Heart left ventricle (tissue), 16 donors: ENCODE measurements around the gene PLSCR1. TPM values are rescaled to one million over a fixed set of nuclear protein-coding genes. Genes with fewer than 3 reads are reported as not detected.
A peak's percentile ranks its signal among the peaks of the same experiment; 100 is the strongest.

Experiments
- ATAC-seq, 4 donors: fragments of 200-7000 bp; cut with Tn5 transposase; one replicate each; pipeline ENCODE4 v1.9.1; 2020 to 2022; ENCODE audit warnings: moderate library complexity in 4 of 4, mild to moderate bottlenecking in 3 of 4, moderate number of reproducible peaks in 1 of 4
- DNase-seq, 5 donors: peaks; one replicate each; pipeline ENCODE4 v3.0.0-alpha.2; 2020
- H3K27ac ChIP-seq, 12 donors: fragments of 200-600 bp; sonication (generic) in 4 of 12; one replicate each; pipeline versions ENCODE4 v1.5.0 to v1.8.0; 2016 to 2022; ENCODE audit warnings: mild to moderate bottlenecking in 2 of 12
- H3K27me3 ChIP-seq, 9 donors: fragments of 200-600 bp; sonication (generic) in 2 of 9; one replicate each; pipeline versions ENCODE4 v1.5.1 to v1.8.0; 2016 to 2022; ENCODE audit warnings: mild to moderate bottlenecking in 3 of 9
- H3K36me3 ChIP-seq, 9 donors: fragments of 200-600 bp; sonication (generic) in 2 of 9; one replicate each; pipeline versions ENCODE4 v1.5.0 to v1.8.0; 2018 to 2022; ENCODE audit warnings: mild to moderate bottlenecking in 2 of 9
- H3K4me1 ChIP-seq, 12 donors: fragments of 200-600 bp; sonication (generic) in 4 of 12; one replicate each; pipeline versions ENCODE4 v1.5.0 to v1.8.0; 2016 to 2022; ENCODE audit warnings: mild to moderate bottlenecking in 3 of 12
- H3K4me3 ChIP-seq, 12 donors: fragments of 200-600 bp; sonication (generic) in 4 of 12; one replicate each; pipeline versions ENCODE4 v1.5.0 to v1.8.0; 2017 to 2022; ENCODE audit warnings: mild to moderate bottlenecking in 9 of 12, moderate library complexity in 4 of 12
- H3K9me3 ChIP-seq, 12 donors: fragments of 200-600 bp; sonication (generic) in 4 of 12; one replicate each; pipeline versions ENCODE4 v1.5.0 to v1.8.0; 2016 to 2022; ENCODE audit warnings: mild to moderate bottlenecking in 1 of 12
- CTCF ChIP-seq, 12 donors: fragments of 200-600 bp; sonication (generic) in 4 of 12; IDR thresholded peaks; one replicate each; pipeline versions ENCODE4 v1.5.0 to v1.8.0; 2018 to 2022; ENCODE audit warnings: antibody characterized with exemption in 12 of 12, mild to moderate bottlenecking in 5 of 12
- POLR2A ChIP-seq, 2 donors: fragments of 450-650 bp; IDR thresholded peaks; one replicate each; pipeline ENCODE4 v1.6.1; 2017; ENCODE audit warnings: antibody characterized with exemption in 2 of 2, mild to moderate bottlenecking in 2 of 2, moderate library complexity in 2 of 2
- whole genome bisulfite sequencing, 4 donors: extraction: QIAGEN DNeasy Blood & Tissue Kit in 2 of 4; methylation state at CpG; one replicate each; pipeline versions ENCODE4 v1.1.5 to v1.1.7; 2013 to 2018; 5-methylcytosine and 5-hydroxymethylcytosine counted together
- intact Hi-C, 10 donors: fragments of 100-400 bp; cut with DNase I; formaldehyde crosslinking; loops; one replicate each; pipeline versions ENCODE4 v1.11.1 to v1.14.2; 2022
- polyA plus RNA-seq, 2 donors: library from polyadenylated mRNA; stranded (reverse); fragments of 200-250 nt; gene quantifications; one replicate each; pipeline ENCODE4 v1.2.3, GENCODE V29; 2013
- total RNA-seq, 9 donors: library from RNA; depleted of rRNA in 2 of 9; stranded (reverse); fragments of >200 nt in 2 of 9; fragmentation: NEBNext Ultra II Directional in 3 of 9; extraction: Animal tissue kit (Norgen Biotek cat#: 25700) in 3 of 9; gene quantifications; one replicate each; pipeline versions ENCODE4 v1.1.0 to v1.2.4, GENCODE V29; 2016 to 2023
- donor health status: ischemic (EF 13 %, LVEDD 7.1; RV severe dilation, severe dysfunction).
- donor health status: healthy with polysubstance abuse.
- donor health status: DM: no; HTN: yes; CAD: no.
- donor health status: DM: no; HTN: no; CAD: no.
- donor health status: ischemic (EF 25% LVEDD 6.9; RV normal size, moderate dysfunction).
- donor health status: ischemic (EF 25% LVEDD 5.7; RV mildly dilated, moderate dysfunction).
- donor health status: healthy.
- donor health status: DM: yes; HTN: yes; CAD: no.
- donor health status: ischemic (EF 35%, LVEDD 5.7; RV mildly dilated, moderate dysfunction).
- donor health status: nonischemic (EF 11% LVEDD 7.7; RV severe dilation, severe dysfunction).
- donor health status: DM: yes; HTN: yes; CAD: no.
- donor health status: PGD.
- donor health status: ischemic (EF 29% LVEDD 5.4; RV normal size, mild dysfunction).
- donor health status: nonischemic (EF 23%, LVEDD 6.1; RV moderate dilation, normal function).

Gene PLSCR1
- total and polyA plus RNA-seq, 11 donors = 6.9 to 113 (median 25.8) TPM

GRCh38 chr3:146503461-146504202 lies 40.8 kb downstream of the PLSCR1 start:
- intact Hi-C loops = no loop called here
- TF ChIP-seq CTCF (IDR thresholded peaks at IDR 0.05) (no peak), POLR2A (IDR thresholded peaks at IDR 0.05) (no peak)
- Histone ChIP-seq H3K27ac (peak overlapping the region in 1 of 12 donors; percentile 30), H3K4me1 (peaks cover 0 to 45% (median 12%) of the 10 kb centered on the region in 12 donors), H3K36me3 (no peaks in the 10 kb centered on the region), H3K4me3 (no peak overlapping the region), H3K27me3 (no peaks in the 10 kb centered on the region), H3K9me3 (no peaks in the 10 kb centered on the region)
- WGBS, 4 donors = 82 to 90% (median 86%) methylated on average over 12 of the region's 12 CpGs
- peak in 2 of 5 donors; percentile 30 to 38 for DNase-seq
- ATAC-seq = peak in 1 of 4 donors; percentile 54

- WGBS, 4 donors = 94 to 100% (median 95%) methylated on average over 1 of the region's 1 CpG
- Histone ChIP-seq H3K36me3 (no peaks in the 10 kb centered on the region), H3K27ac (no peak overlapping the region), H3K4me1 (peaks cover 0 to 42% (median 12%) of the 10 kb centered on the region in 12 donors), H3K9me3 (no peaks in the 10 kb centered on the region), H3K27me3 (no peaks in the 10 kb centered on the region), H3K4me3 (no peak overlapping the region)
- ATAC-seq (no peak), DNase-seq (no peak)
- no peak for TF ChIP-seq POLR2A (IDR thresholded peaks at IDR 0.05)
- TF ChIP-seq CTCF (IDR thresholded peaks at IDR 0.05) = no peak
- intact Hi-C loops = no loop called here
These were observed 41.4 kb downstream of the PLSCR1 start for GRCh38 chr3:146502887-146503460.

- H3K36me3 ChIP-seq = no peaks in the 10 kb centered on the region
- H3K4me3 ChIP-seq = no peak overlapping the region
- DNase-seq (no peak), ATAC-seq (no peak)
- peaks cover 0 to 30% (median 7%) of the 10 kb centered on the region in 12 donors for H3K4me1 ChIP-seq
- H3K27me3 ChIP-seq = no peaks in the 10 kb centered on the region
- intact Hi-C loops = no loop called here
- H3K27ac ChIP-seq = no peak overlapping the region
- TF ChIP-seq POLR2A (IDR thresholded peaks at IDR 0.05) = no peak
- no peak for TF ChIP-seq CTCF (IDR thresholded peaks at IDR 0.05)
- H3K9me3 ChIP-seq = no peaks in the 10 kb centered on the region
These were observed 42.7 kb downstream of the PLSCR1 start for GRCh38 chr3:146501752-146502151.

- intact Hi-C loops = no loop called here
- DNase-seq (no peak), ATAC-seq (no peak)
- H3K27me3 ChIP-seq = no peaks in the 10 kb centered on the region
- H3K4me3 ChIP-seq = no peak overlapping the region
- H3K9me3 ChIP-seq = no peaks in the 10 kb centered on the region
- no peak overlapping the region for H3K27ac ChIP-seq
- no peaks in the 10 kb centered on the region for H3K36me3 ChIP-seq
- TF ChIP-seq CTCF (IDR thresholded peaks at IDR 0.05) = no peak
- 89 to 92% (median 91%) methylated on average over 1 of the region's 1 CpG for WGBS, 4 donors
- H3K4me1 ChIP-seq = peaks cover 0 to 12% (median 0%) of the 10 kb centered on the region in 12 donors
These were observed 44.7 kb downstream of the PLSCR1 start for GRCh38 chr3:146499701-146500100.
